ENCODE measurements around the gene GRK3.
"Not testable (repeated sequence)": the region's sequence is repeated elsewhere in the genome, so short reads cannot be mapped to it uniquely, and the experiment has no call there.

GRCh38 chr22:25605565-25605964, 41.1 kb downstream of the GRK3 start:
- TF ChIP-seq CTCF, POLR2A (IDR thresholded peaks at IDR 0.05): not testable (repeated sequence)
